SIG-M5 treated with dmso at 0.1 percent for 504 hours (cell line): ENCODE measurements around the gene EPC1.
"Not testable (repeated sequence)": the region's sequence is repeated elsewhere in the genome, so short reads cannot be mapped to it uniquely, and the experiment has no call there.

Source experiments
- DNase-seq: peaks from one replicate; lab custom pipeline; 2025; ENCODE audit not compliant: unreplicated experiment; lab: John Stamatoyannopoulos, UW

Gene EPC1

DNA sequence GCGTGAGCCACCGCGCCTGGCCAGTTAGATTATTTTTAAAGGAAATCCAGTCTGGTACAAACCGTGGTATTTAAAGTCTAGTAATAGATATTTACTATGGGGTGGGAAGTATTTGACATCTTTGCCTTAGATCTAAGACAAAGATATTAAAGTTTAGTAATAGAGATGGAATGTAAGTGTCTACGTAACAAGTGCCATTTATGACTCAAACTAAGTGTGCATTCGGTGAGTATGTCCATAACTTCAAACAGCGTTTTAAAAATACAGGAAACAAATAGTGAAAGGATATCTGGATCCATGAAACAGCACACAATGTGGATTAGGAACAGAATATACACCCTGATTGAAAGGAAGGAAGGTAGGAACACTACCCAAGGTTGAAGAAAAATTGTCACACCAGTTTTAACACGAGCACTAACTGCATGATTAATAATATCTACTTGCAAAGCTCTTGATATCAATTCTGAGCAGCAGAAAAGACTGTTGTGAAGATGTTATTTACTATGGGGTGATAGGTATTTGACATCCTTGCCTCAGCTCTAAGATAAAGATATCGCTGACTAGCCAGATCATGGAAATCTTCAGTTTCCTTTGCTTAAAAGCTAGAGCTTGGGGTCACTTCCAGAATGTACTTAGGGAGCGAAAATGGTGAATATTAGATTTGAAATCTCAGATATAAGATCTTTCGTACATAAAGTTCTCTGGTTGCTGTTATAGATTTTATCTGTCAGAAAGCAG is 48.7 kb downstream of the EPC1 start:
- DNase-seq, result peak; percentile 30

- no peak for DNase-seq
These were observed 51.9 kb downstream of the EPC1 start for GRCh38 chr10:32295027-32295426.

GRCh38 chr10:32293581-32293980 is 53.4 kb downstream of the EPC1 start:
- no peak for DNase-seq

- DNase-seq, result no peak
These were observed 67.2 kb downstream of the EPC1 start for GRCh38 chr10:32279795-32280194.

GRCh38 chr10:32273336-32273735 is 73.6 kb downstream of the EPC1 start:
- no peak for DNase-seq

DNA sequence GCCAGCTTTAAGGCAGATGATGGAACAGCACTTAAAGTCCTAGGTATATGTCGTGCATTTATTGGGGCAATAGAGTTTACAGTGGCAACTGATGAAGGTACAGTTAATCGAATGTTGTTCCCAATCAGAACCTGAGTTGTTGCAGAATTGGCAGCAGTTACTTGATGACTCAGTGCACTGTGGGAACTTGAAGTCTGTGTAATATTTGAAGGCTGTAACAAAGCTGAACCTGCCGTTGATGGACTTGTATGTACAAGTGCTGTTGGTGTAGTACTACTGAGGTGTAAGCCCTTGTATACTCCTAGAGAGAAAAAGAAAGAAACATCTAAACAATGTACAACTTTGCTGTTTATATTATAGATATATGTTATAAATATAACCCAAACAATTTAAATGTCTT is 75.3 kb downstream of the EPC1 start:
- DNase-seq, result no peak

- no peak for DNase-seq
These were observed 77.4 kb downstream of the EPC1 start for GRCh38 chr10:32269343-32270100.

DNA sequence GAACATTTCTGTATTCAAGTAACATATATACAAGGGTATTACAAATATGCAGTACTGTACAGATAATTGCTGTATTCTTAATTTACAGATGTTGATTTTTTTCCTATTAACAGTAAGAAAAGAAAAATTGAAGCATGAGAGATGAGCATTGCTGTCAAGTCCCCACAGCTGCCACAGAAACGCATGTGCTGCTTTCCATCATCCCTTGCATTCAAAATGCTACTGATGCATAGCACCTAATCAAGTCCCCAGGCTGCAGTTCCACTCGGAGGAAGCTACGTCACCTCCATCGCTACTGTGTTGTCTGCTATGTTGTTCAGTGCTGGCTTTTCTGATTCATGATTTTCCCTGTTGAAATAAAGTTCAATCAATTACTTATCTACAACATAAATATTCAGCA is 78.2 kb downstream of the EPC1 start:
- DNase-seq, result no peak

DNA sequence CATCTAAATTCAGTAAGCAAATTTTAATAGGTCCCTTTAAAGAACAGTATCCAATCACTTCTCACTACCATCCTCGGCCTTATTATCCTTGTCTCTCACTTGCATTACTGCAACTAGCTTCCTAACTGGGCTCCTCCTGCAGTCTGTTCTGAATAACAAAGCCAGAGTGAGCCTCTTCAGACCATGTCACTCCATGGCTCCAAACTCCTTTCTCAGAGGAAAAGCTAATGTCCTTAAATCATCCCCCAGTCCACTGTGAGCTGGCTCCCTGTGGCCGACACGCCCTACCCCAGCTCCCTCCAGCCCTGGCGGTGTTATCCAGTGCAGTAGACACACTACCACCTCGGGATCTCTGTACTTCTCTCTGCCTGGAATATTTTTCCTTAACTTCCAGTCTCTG is 80.0 kb downstream of the EPC1 start:
- no peak for DNase-seq

DNA sequence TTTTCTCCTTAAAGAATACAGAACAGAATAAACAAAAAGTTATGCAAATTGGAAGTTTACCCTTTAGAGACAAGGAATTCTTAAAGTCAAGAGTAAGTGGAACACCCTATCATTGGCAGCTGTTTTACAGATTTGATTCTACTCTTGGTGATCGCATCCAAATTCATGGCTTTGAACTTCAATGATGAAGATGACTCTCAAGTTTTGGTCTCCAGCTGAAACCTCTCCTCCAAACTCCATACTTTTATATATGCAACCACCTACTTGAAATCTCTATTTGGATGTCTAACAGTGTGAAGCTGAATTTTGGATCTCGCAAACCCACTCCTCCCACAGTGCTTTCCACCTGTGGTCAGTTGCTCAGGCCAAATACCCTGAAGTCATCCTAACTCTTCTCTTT is 80.4 kb downstream of the EPC1 start:
- DNase-seq, result no peak

DNA sequence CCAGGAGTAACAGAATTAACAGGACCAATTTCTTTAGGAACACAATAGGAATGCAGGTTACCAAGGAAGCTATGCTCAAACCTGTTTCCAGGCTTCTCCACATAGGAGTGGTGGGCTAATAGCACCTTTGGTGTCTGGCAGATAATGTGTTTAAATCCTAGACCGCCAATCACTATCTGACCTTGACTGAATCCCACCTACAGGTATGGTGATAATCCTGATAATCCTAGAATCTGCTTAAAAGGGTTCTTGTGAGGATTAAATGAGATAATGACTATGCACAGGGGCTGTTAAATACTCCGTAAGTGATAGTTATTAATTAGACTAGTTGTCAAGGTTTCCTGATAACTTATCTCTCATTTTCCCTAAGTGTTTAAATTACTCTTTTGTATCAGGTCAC is 81.2 kb downstream of the EPC1 start:
- DNase-seq, result no peak

GRCh38 chr10:32263300-32263699 is 83.7 kb downstream of the EPC1 start:
- DNase-seq, result no peak

GRCh38 chr10:32259551-32259950 is 87.4 kb downstream of the EPC1 start:
- no peak for DNase-seq

- DNase-seq, result peak; percentile 49
These were observed 90.1 kb downstream of the EPC1 start for GRCh38 chr10:32256613-32257437.

DNA sequence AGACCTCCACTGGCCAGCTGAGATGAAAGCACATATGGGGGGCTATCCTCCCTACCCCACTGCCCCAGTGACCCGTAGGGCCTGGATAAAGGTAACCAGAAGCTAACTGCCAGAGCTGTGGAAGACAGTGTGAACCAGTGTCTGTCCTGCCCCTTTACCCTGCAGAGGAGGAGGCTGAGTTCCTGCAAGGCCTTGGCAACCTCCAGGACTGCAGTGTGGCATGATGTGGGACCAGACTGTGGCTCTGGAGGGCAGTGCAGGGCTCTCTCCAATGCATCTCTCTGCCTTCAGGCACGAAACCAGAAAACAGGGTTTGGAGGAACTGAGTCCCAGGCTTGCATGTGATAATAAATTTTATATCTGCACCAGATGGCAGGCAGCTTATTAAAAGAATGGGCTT is 93.1 kb downstream of the EPC1 start:
- no peak for DNase-seq

GRCh38 chr10:32253276-32253675 is 93.7 kb downstream of the EPC1 start:
- DNase-seq, result peak; percentile 28

DNA sequence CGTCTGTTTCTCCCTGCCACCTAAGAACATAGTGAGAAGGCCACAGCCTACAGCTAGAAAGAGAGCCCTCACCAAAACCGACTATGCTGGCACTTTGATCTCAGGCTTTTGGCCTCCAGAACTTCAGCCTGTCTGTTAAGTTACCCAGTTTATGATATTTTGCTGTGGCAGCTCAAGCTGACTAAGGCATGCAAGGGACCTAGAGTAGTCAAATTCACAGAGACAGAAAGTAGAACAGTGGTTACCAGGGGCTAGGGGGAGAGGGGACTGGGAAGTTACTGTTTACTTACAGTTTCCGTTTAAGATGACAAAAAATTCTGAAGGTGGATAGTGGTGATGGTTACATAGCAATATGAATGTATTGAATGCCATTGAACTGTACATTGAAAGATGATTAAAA is 96.5 kb downstream of the EPC1 start:
- DNase-seq, result not testable (repeated sequence)

- DNase-seq, result no peak
These were observed 100.3 kb downstream of the EPC1 start for GRCh38 chr10:32246685-32247084.

DNA sequence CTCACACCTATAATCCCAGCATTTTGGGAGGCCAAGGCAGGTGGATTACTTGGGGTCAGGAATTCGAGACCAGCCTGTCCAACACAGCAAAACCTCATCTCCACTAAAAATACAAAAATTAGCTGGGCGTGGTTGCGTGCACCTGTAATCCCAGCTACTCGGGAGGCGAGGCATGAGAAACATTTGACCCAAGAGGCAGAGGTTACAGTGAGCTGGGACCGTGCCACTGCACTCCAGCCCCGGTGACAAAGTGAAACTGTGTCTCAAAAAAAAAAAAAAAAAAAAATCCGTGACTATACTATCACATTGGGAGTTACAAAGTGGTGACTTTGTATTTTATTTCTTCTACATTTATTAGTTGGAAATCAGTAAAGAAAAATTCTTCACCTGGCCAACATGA is 101.2 kb downstream of the EPC1 start:
- no peak for DNase-seq

DNA sequence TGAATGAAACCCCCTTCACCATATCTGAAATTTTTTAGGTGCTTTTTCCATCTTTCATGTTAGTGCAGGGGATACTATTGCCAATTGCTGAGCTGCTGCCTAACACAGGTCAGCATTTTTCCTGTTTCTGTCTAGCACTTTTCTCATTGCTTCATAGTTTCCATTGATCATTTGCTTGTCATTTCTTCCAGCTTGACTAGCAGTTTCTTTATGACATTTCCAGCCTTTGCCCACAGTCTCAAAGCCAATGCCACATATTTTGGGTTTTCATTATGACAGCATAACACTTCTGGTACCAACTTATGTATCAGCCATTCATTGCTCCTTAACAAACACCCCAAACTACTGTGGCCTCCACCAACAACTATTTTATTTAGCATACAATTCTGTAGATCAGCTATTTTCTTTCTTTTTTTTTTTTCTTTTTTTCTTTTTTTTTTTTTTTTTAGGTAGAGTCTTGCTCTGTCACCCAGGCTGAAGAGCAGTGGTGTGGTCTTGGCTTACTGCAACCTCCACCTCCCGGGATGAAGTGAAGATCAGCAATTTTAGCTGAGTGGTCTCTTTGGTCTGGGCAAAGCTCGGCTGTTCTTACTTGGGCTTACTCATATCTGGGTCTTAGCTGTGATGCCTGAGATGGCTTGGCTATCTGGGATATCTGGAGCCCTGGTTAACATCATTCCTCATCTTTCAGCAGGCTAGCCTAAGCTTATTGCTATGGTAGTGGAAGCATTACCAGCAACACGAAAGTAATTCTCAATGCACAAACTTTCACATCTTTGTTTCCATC is 102.3 kb downstream of the EPC1 start:
- no peak for DNase-seq

GRCh38 chr10:32244011-32244410 is 102.9 kb downstream of the EPC1 start:
- no peak for DNase-seq
